Measurements from ENCODE around the gene ACOXL.

The ACOXL gene

GRCh38 chr2:111053825-111054515, 321.6 kb downstream of the ACOXL start:
- TF ChIP-seq, protein P1, sequence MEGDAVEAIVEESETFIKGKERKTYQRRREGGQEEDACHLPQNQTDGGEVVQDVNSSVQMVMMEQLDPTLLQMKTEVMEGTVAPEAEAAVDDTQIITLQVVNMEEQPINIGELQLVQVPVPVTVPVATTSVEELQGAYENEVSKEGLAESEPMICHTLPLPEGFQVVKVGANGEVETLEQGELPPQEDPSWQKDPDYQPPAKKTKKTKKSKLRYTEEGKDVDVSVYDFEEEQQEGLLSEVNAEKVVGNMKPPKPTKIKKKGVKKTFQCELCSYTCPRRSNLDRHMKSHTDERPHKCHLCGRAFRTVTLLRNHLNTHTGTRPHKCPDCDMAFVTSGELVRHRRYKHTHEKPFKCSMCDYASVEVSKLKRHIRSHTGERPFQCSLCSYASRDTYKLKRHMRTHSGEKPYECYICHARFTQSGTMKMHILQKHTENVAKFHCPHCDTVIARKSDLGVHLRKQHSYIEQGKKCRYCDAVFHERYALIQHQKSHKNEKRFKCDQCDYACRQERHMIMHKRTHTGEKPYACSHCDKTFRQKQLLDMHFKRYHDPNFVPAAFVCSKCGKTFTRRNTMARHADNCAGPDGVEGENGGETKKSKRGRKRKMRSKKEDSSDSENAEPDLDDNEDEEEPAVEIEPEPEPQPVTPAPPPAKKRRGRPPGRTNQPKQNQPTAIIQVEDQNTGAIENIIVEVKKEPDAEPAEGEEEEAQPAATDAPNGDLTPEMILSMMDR (IDR thresholded peaks at IDR 0.05), result no peak

DNA sequence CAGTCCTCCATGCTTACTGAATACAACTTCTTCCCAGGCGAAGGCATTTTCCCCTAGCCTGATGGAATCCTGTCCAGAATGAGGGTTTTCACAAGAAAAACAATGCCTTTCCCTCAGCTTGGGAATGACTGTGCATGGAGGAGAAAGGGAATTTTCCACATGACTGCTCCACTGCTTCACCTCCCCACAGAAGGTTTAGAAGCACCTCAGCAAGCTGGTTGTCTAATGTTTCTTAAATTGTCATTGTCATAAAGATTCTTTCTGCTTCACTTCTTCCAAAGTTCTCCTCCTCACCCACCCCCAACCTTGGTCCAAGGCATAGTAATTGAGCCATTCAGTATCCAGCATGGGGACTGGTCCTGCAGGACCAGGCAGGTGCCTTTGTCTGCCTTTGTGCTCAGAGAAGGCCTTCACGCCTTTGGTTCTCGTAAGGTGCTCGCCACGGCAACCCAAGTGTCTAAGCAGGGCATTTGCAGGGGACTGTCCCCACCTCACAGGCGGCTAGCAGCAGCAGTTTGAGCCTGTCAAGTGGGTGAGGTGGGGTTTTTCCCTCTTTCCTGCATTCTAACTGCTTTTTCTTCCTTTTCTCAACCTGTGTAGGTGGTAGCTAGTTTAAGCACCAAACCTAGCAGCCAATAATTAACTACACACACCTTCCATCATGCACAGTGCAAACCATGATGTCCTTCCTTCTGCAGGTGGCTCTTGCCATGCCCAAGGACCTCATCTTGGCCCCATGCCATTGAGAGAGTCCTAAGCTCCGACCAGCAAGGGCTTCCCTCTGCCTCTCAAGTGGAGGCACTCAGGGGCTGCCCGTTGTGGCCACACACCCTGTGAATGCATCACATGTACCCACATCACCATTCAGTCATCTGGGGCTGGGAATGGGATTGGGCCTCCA, 322.7 kb downstream of the ACOXL start:
- TF ChIP-seq, protein P1 (IDR thresholded peaks at IDR 0.05), result no peak

- TF ChIP-seq, protein P1 (IDR thresholded peaks at IDR 0.05), result no peak
These were observed 323.4 kb downstream of the ACOXL start for GRCh38 chr2:111055735-111056134.

GRCh38 chr2:111057045-111057444, 324.7 kb downstream of the ACOXL start:
- TF ChIP-seq, protein P1 (IDR thresholded peaks at IDR 0.05), result no peak

GRCh38 chr2:111057721-111058120, 325.3 kb downstream of the ACOXL start:
- TF ChIP-seq, protein P1 (IDR thresholded peaks at IDR 0.05), result no peak

DNA sequence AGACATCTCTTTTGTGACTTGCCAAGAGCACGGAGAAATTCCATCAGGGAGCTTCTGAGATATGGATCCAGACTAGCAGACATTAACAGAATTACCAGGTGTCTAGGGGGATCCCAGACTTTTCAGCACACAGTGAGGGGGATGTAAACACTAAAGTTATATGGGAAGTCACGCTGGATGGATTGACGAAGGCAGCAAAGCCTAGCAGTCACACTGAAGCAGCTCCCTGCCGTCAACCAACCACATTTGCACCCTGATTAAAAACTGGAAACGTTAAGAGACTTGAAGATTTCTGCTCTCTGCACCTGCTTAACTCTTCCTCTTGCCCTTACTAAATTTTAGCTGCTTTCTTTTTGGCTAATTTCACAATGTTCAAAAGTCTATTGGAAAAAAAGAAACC, 325.9 kb downstream of the ACOXL start:
- TF ChIP-seq, protein P1 (IDR thresholded peaks at IDR 0.05), result no peak

DNA sequence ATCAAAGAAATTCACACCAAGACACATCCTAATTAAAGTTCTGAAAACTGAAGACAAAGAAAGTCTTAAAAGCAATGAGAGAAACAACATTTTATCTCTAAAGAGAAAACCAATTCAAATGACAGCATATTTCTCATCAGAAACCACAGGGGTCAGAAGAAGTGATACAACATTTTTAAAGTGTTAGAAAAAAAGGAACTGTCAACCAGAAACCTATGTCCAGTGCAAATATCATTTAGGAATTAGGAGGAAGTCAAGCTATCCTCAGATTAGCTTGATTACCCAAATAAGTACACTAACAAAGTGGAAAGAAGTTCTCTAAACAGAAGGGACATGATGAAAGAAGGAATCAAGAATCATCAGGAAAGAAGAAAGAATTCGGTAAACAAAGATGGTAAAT, 328.8 kb downstream of the ACOXL start:
- TF ChIP-seq, protein P1 (IDR thresholded peaks at IDR 0.05), result no peak

Data from LNCAP (cell line).